Neural cell (in vitro differentiated cells): Measurements from ENCODE around the gene ASPM. TPM values are rescaled to one million over a fixed set of nuclear protein-coding genes. Genes with fewer than 3 reads are reported as not detected.

Source experiments
- H2AFZ ChIP-seq: fragments of 200-600, 300-800 bp; sonication (generic), shearing (Covaris generic); 2 replicates; pipeline ENCODE4 v1.6.0; 2014; ENCODE audit warnings: low read depth, mild to moderate bottlenecking, antibody characterized with exemption, low read length, moderate library complexity
- H3F3A ChIP-seq: fragments of 200-600 bp; shearing (Covaris generic); 2 replicates; pipeline ENCODE4 v1.6.1; 2016; ENCODE audit warnings: mild to moderate bottlenecking, moderate library complexity, mixed read lengths, antibody characterized with exemption, low read length; ENCODE audit not compliant: insufficient read depth, poor library complexity, severe bottlenecking
- H3K27ac ChIP-seq: fragments of 200-600, 300-800 bp; sonication (generic), shearing (Covaris generic); 2 replicates; pipeline ENCODE4 v1.5.1; 2014; ENCODE audit warnings: mild to moderate bottlenecking, low read length, moderate library complexity
- H3K27me3 ChIP-seq: fragments of 300-800, 200-600 bp; sonication (generic), shearing (Covaris generic); 2 replicates; pipeline ENCODE4 v1.6.0; 2014; ENCODE audit warnings: mild to moderate bottlenecking, low read depth, low read length, moderate library complexity; ENCODE audit not compliant: insufficient read depth
- H3K36me3 ChIP-seq: fragments of 300-800, 200-600 bp; sonication (generic), shearing (Covaris generic); 2 replicates; pipeline ENCODE4 v1.5.1; 2014; ENCODE audit warnings: mild to moderate bottlenecking, antibody characterized with exemption, low read length, moderate library complexity; ENCODE audit not compliant: insufficient read depth
- H3K4me2 ChIP-seq: fragments of 300-800, 200-600 bp; sonication (generic), shearing (Covaris generic); 2 replicates; pipeline ENCODE4 v1.6.0; 2014; ENCODE audit warnings: mild to moderate bottlenecking, low read length
- H3K4me3 ChIP-seq: fragments of 300-800, 200-600 bp; sonication (generic), shearing (Covaris generic); 2 replicates; pipeline ENCODE4 v1.5.1; 2014; ENCODE audit warnings: mild to moderate bottlenecking, low read length, moderate library complexity
- H3K79me2 ChIP-seq: fragments of 200-600 bp; shearing (Covaris generic); replicated peaks from 2 replicates; pipeline ENCODE4 v1.6.0; 2014; ENCODE audit warnings: mild to moderate bottlenecking, low read length, moderate library complexity; ENCODE audit not compliant: insufficient read depth
- H3K9ac ChIP-seq: fragments of 300-800, 200-600 bp; sonication (generic), shearing (Covaris generic); 2 replicates; pipeline ENCODE4 v1.6.1; 2016; ENCODE audit warnings: mild to moderate bottlenecking, low read length, mixed read lengths
- H3K9me2 ChIP-seq: fragments of 200-600 bp; shearing (Covaris generic); 2 replicates; pipeline ENCODE4 v1.6.1; 2016; ENCODE audit warnings: mild to moderate bottlenecking, low read length, mixed read lengths; ENCODE audit not compliant: insufficient read depth
- H3K9me3 ChIP-seq: fragments of 200-600, 300-800 bp; sonication (generic), shearing (Covaris generic); 2 replicates; pipeline ENCODE4 v1.6.1; 2016; ENCODE audit warnings: mild to moderate bottlenecking, mixed run types, low read length, moderate library complexity, mixed read lengths
- H4K20me1 ChIP-seq: fragments of 200-600 bp; shearing (Covaris generic); 2 replicates; pipeline ENCODE4 v1.6.1; 2016; ENCODE audit warnings: mild to moderate bottlenecking, mixed run types; ENCODE audit not compliant: insufficient read depth
- CTCF ChIP-seq: fragments of 450-650 bp; IDR thresholded peaks from 2 replicates; pipeline ENCODE4 v1.5.1; 2014; ENCODE audit warnings: antibody characterized with exemption, mild to moderate bottlenecking, moderate library complexity; ENCODE audit not compliant: poor library complexity, severe bottlenecking
- EP300 ChIP-seq: fragments of 450-650 bp; conservative IDR thresholded peaks from 2 replicates; pipeline ENCODE4 v1.6.1; 2014; ENCODE audit warnings: antibody characterized with exemption, mild to moderate bottlenecking, moderate library complexity; ENCODE audit not compliant: poor library complexity, severe bottlenecking
- EZH2 ChIP-seq: fragments of 200-600, 300-800 bp; shearing (Covaris generic), sonication (generic); IDR thresholded peaks from 2 replicates; pipeline ENCODE4 v1.6.1; 2014; ENCODE audit warnings: antibody characterized with exemption, low read length, borderline replicate concordance, mild to moderate bottlenecking; ENCODE audit not compliant: insufficient read depth, poor library complexity, severe bottlenecking
- MXI1 ChIP-seq: fragments of 450-650 bp; conservative IDR thresholded peaks from 2 replicates; pipeline ENCODE4 v1.6.1; 2014; ENCODE audit warnings: antibody characterized with exemption, mild to moderate bottlenecking; ENCODE audit not compliant: poor library complexity, severe bottlenecking
- POLR2AphosphoS5 ChIP-seq: IDR thresholded peaks from 2 replicates; pipeline ENCODE4 v1.6.1; 2012
- RAD21 ChIP-seq: fragments of 450-650 bp; conservative IDR thresholded peaks from 2 replicates; pipeline ENCODE4 v1.6.1; 2014; ENCODE audit warnings: antibody characterized with exemption, mild to moderate bottlenecking, moderate library complexity
- SMC3 ChIP-seq: fragments of 450-650 bp; conservative IDR thresholded peaks from 2 replicates; pipeline ENCODE4 v1.6.1; 2014; ENCODE audit warnings: antibody characterized with exemption, mild to moderate bottlenecking, moderate library complexity; ENCODE audit not compliant: poor library complexity
- TAF1 ChIP-seq: IDR thresholded peaks from 2 replicates; pipeline ENCODE4 v1.6.1; 2012; ENCODE audit warnings: low read depth
- polyA plus RNA-seq: library from polyadenylated mRNA; depleted of rRNA; stranded (reverse); fragments of >200 nt; gene quantifications from 2 replicates; pipeline ENCODE4 v1.2.3, GENCODE V29; 2014
- TF ChIP-seq, protein P1 (sequence below): IDR thresholded peaks from 2 replicates; pipeline ENCODE4 v1.6.1; 2012; ENCODE audit warnings: borderline replicate concordance

The ASPM gene
- polyA plus RNA-seq, 1 donor from 2014 or later, result 0.87 TPM

GRCh38 chr1:197063212-197063611, 83.3 kb downstream of the ASPM start:
- TF ChIP-seq POLR2AphosphoS5 (no peak), EP300 (no peak), EZH2 (no peak), TAF1 (no peak)
- no peak overlapping the region for H3K27ac ChIP-seq
- no peaks in the 10 kb centered on the region for H3K36me3 ChIP-seq
- no peaks in the 10 kb centered on the region for H3K9me3 ChIP-seq
- no peaks in the 10 kb centered on the region for H3K79me2 ChIP-seq
- no peak overlapping the region for H3K9ac ChIP-seq
- H3F3A ChIP-seq, result no peaks in the 10 kb centered on the region
- no peak overlapping the region for H2AFZ ChIP-seq
- no peaks in the 10 kb centered on the region for H3K27me3 ChIP-seq
- H3K9me2 ChIP-seq, result no peaks in the 10 kb centered on the region
- no peaks in the 10 kb centered on the region for H4K20me1 ChIP-seq
- H3K4me3 ChIP-seq, result no peak overlapping the region
- no peak overlapping the region for H3K4me2 ChIP-seq

DNA sequence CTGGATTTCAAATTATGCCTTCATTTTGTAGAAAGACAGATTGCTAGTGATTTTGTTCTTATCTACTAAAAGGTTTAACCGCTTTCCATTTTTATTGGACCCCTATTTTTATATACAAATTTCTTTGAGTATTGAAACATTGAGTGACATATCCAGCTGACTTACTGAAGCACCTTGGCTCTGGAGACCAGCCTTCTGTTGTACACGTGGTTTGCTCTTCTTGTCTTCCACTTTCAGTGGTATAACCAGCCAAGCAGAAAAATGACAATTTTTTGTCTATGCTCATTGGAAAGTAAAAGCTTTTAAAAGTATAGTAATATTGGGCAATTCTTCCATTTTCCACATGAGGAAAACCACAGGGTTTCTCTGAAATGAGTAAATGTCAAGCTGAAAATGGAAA, 83.8 kb downstream of the ASPM start:
- Histone ChIP-seq H3K9me3 (no peaks in the 10 kb centered on the region), H3K27ac (no peak overlapping the region), H3K9me2 (no peaks in the 10 kb centered on the region), H3K79me2 (no peaks in the 10 kb centered on the region), H3K27me3 (no peaks in the 10 kb centered on the region), H3K36me3 (no peaks in the 10 kb centered on the region), H4K20me1 (no peaks in the 10 kb centered on the region), H3F3A (no peaks in the 10 kb centered on the region), H3K4me2 (no peak overlapping the region), H3K9ac (no peak overlapping the region), H2AFZ (no peak overlapping the region), H3K4me3 (no peak overlapping the region)
- TF ChIP-seq EP300 (no peak), SMC3 (no peak), CTCF (no peak), TAF1 (no peak), RAD21 (no peak), POLR2AphosphoS5 (no peak), MXI1 (no peak), EZH2 (no peak)
- TF ChIP-seq, protein P1, sequence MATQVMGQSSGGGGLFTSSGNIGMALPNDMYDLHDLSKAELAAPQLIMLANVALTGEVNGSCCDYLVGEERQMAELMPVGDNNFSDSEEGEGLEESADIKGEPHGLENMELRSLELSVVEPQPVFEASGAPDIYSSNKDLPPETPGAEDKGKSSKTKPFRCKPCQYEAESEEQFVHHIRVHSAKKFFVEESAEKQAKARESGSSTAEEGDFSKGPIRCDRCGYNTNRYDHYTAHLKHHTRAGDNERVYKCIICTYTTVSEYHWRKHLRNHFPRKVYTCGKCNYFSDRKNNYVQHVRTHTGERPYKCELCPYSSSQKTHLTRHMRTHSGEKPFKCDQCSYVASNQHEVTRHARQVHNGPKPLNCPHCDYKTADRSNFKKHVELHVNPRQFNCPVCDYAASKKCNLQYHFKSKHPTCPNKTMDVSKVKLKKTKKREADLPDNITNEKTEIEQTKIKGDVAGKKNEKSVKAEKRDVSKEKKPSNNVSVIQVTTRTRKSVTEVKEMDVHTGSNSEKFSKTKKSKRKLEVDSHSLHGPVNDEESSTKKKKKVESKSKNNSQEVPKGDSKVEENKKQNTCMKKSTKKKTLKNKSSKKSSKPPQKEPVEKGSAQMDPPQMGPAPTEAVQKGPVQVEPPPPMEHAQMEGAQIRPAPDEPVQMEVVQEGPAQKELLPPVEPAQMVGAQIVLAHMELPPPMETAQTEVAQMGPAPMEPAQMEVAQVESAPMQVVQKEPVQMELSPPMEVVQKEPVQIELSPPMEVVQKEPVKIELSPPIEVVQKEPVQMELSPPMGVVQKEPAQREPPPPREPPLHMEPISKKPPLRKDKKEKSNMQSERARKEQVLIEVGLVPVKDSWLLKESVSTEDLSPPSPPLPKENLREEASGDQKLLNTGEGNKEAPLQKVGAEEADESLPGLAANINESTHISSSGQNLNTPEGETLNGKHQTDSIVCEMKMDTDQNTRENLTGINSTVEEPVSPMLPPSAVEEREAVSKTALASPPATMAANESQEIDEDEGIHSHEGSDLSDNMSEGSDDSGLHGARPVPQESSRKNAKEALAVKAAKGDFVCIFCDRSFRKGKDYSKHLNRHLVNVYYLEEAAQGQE, result no peak

DNA sequence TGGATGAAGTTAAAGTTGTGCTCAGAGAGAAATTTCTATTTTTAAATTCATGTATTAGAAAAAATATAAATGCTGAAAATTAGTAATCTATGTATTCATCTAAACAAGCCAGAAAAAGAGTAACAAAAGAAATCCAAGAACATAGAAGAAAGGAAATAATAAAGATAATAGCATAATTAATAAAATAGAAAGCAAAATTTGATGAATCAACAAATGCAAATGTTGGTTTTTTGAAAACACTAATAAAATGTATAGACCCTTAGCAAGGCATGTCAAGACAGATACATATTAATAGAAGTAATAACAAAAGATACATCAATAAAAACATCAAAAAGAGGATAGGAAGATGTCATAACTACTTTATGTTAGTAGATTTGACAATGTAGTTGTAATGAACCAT, 97.4 kb downstream of the ASPM start:
- H3K9ac ChIP-seq, result no peak overlapping the region

More for the DNA sequence above, 97.4 kb downstream of the ASPM start:
- Histone ChIP-seq H3K27me3 (no peaks in the 10 kb centered on the region), H2AFZ (no peak overlapping the region), H3K9me3 (no peaks in the 10 kb centered on the region), H3F3A (no peaks in the 10 kb centered on the region), H3K4me3 (no peak overlapping the region), H3K79me2 (no peaks in the 10 kb centered on the region), H3K4me2 (no peak overlapping the region), H3K9me2 (no peaks in the 10 kb centered on the region), H3K27ac (no peak overlapping the region), H3K36me3 (no peaks in the 10 kb centered on the region), H4K20me1 (no peaks in the 10 kb centered on the region)
- TF ChIP-seq, protein P1, result no peak
